Activated naive CD8-positive, alpha-beta T cell treated with anti-CD3 and anti-CD28 coated beads, Interleukin-2, amount 50 U/mL, for 24 hours (primary cell): ENCODE results near the gene CRYBA1.

ENCODE experiments used
- ATAC-seq: fragments of 150-1000 bp; cut with Tn5 transposase; one replicate; pipeline ENCODE4 v1.10.0; 2021
- DNase-seq: peaks from one replicate; pipeline ENCODE4 v3.0.0; 2021
- H3K27ac Mint-ChIP-seq: one replicate; pipeline ENCODE4 v1.8.0; 2021; ENCODE audit warnings: mild to moderate bottlenecking, mixed read lengths
- H3K27me3 Mint-ChIP-seq: one replicate; pipeline ENCODE4 v1.8.0; 2021; ENCODE audit warnings: mixed read lengths
- H3K36me3 Mint-ChIP-seq: one replicate; pipeline ENCODE4 v1.8.0; 2021; ENCODE audit warnings: low read depth, mixed read lengths
- H3K4me1 Mint-ChIP-seq: one replicate; pipeline ENCODE4 v1.8.0; 2021; ENCODE audit warnings: mixed read lengths
- H3K4me3 Mint-ChIP-seq: one replicate; pipeline ENCODE4 v1.8.0; 2021; ENCODE audit warnings: mild to moderate bottlenecking, moderate library complexity, mixed read lengths
- H3K9me3 Mint-ChIP-seq: one replicate; pipeline ENCODE4 v1.8.0; 2021; ENCODE audit warnings: mixed read lengths

The CRYBA1 gene

DNA sequence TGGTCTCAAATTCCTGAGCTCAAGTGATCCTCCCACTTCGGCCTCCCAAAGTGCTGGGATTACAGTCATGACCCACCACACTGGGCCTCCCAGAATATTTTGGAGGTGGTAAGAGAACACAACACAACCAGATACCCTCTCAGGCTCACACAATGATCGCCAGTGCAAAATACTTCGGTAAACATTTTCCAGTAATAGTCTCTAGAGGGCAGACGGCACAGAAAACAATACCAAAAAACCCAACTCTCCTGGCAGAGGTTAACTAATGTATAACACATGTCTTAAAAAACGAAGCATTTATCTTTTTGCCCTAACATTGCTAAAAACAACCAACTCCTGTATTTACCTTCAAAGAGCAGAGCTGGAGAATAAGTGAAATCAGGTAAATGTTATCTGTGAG lies 36.8 kb downstream of the CRYBA1 start:
- H3K36me3 Mint-ChIP-seq = peaks cover 92% of the 10 kb centered on the region
- H3K4me1 Mint-ChIP-seq = peaks cover 77% of the 10 kb centered on the region
- peak overlapping the region; percentile 6 for H3K4me3 Mint-ChIP-seq
- no peaks in the 10 kb centered on the region for H3K27me3 Mint-ChIP-seq
- DNase-seq (no peak), ATAC-seq (no peak)
- H3K27ac Mint-ChIP-seq = no peak overlapping the region
- peaks cover 11% of the 10 kb centered on the region for H3K9me3 Mint-ChIP-seq

DNA sequence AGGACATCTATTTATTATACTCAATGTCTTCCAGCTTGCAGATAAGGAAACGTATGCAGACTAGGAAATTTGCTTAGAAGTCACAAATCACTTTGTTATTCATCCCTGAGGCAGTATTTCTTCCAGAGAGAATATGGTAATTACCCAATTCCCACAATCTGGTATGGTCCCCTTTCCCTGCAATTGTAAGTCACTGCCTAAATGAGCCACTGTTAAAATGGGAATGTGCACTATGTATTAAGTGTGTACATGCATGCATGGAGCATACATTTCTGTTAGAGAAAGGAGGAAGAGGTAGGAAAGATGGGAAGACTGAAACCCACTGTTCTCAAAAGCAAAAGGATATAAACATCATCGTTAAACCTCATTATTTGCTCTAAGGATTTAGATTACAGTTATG lies 37.3 kb downstream of the CRYBA1 start:
- Mint-ChIP-seq H3K27me3 (no peaks in the 10 kb centered on the region), H3K36me3 (peaks cover 92% of the 10 kb centered on the region), H3K4me1 (peaks cover 77% of the 10 kb centered on the region), H3K4me3 (peak overlapping the region; percentile 6), H3K9me3 (peaks cover 7% of the 10 kb centered on the region), H3K27ac (no peak overlapping the region)
- ATAC-seq = no peak
- DNase-seq = no peak

- Mint-ChIP-seq H3K4me3 (peak overlapping the region; percentile 60), H3K27ac (peak overlapping the region; percentile 74), H3K27me3 (peaks cover 6% of the 10 kb centered on the region), H3K4me1 (peaks cover 75% of the 10 kb centered on the region), H3K9me3 (no peaks in the 10 kb centered on the region), H3K36me3 (peaks cover 72% of the 10 kb centered on the region)
- DNase-seq = no peak
- ATAC-seq = no peak
Observed at GRCh38 chr17:29289852-29290251, 43.2 kb downstream of the CRYBA1 start.

DNA sequence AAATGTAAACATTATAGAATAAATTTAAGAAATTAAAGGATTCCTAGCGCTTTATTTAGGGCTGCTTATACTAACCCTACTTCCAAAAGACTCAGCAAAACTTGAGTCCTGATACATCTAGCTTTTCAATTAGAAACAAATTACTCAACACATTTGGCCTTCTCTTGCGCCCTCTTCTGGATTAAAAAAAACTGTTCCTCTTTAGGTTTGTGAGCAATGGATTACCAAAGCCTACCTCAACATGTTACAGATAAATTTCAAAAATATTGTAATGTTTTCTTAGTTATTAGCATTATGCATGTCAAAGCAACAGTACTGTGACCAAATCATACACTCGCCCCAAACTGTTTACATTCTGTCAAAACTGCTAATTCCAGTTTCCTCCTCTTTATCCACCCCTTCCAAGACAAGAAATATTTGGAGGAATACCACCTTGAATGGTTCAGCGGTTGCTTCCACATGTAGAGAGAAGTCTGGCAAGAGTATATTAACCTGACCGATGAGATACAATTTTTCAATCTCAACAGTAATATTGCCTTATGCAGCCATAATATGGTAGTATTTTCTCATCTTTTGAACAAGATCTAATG lies 44.6 kb downstream of the CRYBA1 start:
- peak overlapping the region; percentile 93 for H3K4me3 Mint-ChIP-seq
- H3K27me3 Mint-ChIP-seq = peaks cover 6% of the 10 kb centered on the region
- no peaks in the 10 kb centered on the region for H3K9me3 Mint-ChIP-seq
- ATAC-seq (no peak), DNase-seq (no peak)
- H3K4me1 Mint-ChIP-seq = peaks cover 69% of the 10 kb centered on the region
- H3K27ac Mint-ChIP-seq = peak overlapping the region; percentile 94
- peaks cover 59% of the 10 kb centered on the region for H3K36me3 Mint-ChIP-seq

GRCh38 chr17:29292071-29292991 lies 45.7 kb downstream of the CRYBA1 start:
- Mint-ChIP-seq H3K9me3 (no peaks in the 10 kb centered on the region), H3K36me3 (peaks cover 48% of the 10 kb centered on the region), H3K27ac (peak overlapping the region; percentile 99), H3K4me1 (peaks cover 58% of the 10 kb centered on the region), H3K4me3 (peak overlapping the region; percentile 100), H3K27me3 (peaks cover 6% of the 10 kb centered on the region)
- peak; percentile 2 for ATAC-seq
- peak; percentile 59 for DNase-seq

DNA sequence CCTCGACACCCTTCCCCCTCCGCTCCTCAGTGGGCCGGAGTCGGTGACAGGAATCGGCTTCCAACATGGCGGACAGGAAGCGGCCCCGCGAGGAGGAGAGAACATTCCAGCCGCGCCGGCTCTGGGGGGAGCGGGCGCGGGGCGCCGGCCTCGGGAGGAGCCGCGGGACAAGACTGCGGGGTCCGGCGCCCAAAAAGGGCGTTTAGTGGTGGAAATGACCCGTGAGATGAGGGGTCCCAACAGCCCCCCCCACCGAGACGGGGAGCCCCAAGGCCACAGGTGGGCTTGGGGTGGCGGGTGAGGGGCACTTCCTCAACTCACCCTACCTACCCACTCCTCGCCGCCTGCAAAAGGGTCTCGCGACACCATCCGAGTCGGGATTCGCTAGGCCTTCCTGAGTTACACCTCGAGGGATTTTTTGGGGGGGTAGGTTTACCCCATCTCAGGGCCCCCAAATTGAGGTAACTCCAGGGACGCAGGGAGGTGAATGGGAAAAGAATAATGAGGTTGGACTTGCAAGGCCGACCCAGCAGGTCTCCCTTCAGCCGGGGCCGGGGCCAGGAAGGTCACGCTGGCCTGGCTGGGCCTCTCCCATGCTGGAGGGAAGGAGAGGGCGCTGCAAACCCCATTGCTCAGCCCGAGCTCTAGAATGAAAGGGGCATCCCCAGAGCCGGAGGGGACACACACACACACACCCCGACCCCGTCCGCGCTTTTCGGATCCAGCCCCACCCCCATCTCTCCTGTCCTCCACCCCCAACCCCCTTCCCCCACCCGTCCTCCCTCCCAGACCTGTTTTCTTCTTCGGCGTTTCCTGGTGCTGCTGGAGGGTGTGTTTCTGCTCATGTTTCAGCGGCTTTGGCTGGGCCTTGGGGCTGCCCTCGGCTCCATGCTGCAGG lies 46.6 kb downstream of the CRYBA1 start:
- DNase-seq (peak; percentile 70), ATAC-seq (peak; percentile 37)
- Mint-ChIP-seq H3K4me3 (peak overlapping the region; percentile 100), H3K27ac (peak overlapping the region; percentile 99), H3K27me3 (peaks cover 6% of the 10 kb centered on the region), H3K9me3 (no peaks in the 10 kb centered on the region), H3K36me3 (peaks cover 40% of the 10 kb centered on the region), H3K4me1 (peaks cover 49% of the 10 kb centered on the region)

- ATAC-seq (peak; percentile 95), DNase-seq (peak; percentile 99)
- H3K9me3 Mint-ChIP-seq = no peaks in the 10 kb centered on the region
- H3K27me3 Mint-ChIP-seq = peaks cover 6% of the 10 kb centered on the region
- H3K36me3 Mint-ChIP-seq = peaks cover 33% of the 10 kb centered on the region
- H3K4me1 Mint-ChIP-seq = peaks cover 41% of the 10 kb centered on the region
- peak within 1 kb of the TSS; percentile 99 for H3K27ac Mint-ChIP-seq
- H3K4me3 Mint-ChIP-seq = peak within 1 kb of the TSS; percentile 100
Observed at GRCh38 chr17:29293890-29294579, 47.4 kb downstream of the CRYBA1 start, which contains the start of gene NUFIP2. Gene NUFIP2, minus strand, starts transcription at chr17:29294148. Its CDS starts 89 bp downstream, at chr17:29294059.

DNA sequence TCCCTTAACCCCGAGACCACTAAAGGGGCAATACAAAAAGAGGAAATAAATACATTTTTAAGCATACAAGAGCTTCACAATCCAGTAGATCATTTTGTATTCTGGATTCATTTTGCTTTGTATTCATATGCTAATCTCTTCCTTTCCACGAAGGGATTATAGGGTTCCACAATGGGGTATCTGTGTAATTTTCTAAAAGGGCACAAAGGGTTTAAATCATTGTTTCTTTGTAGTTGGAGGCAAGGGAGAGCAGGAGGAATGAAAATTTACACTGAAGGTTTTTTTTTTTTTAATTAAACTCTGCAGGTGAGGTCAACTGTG lies 47.9 kb downstream of the CRYBA1 start:
- Mint-ChIP-seq H3K4me3 (peak overlapping the region; percentile 100), H3K27ac (peak overlapping the region; percentile 99), H3K36me3 (peaks cover 28% of the 10 kb centered on the region), H3K27me3 (peaks cover 6% of the 10 kb centered on the region), H3K4me1 (peaks cover 36% of the 10 kb centered on the region), H3K9me3 (no peaks in the 10 kb centered on the region)
- DNase-seq = no peak
- ATAC-seq = no peak

DNA sequence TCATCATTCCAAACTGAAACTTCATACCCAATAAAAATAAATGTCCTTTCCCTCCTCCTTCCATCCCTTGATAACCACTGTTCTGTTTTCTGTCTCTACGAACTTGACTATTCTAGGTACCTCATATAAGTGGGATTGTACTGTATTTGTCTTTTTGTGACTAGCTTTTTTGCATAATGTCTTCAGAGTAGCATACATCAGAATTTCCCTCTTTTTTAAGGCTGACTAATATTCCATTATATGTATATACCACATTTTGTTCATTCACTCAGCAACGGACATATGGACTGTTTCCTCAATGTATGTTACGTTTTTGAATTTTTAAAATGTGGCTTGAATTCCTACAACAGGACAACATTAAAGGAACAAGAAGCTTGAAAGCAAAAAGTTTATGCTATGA lies 48.8 kb downstream of the CRYBA1 start:
- Mint-ChIP-seq H3K9me3 (no peaks in the 10 kb centered on the region), H3K36me3 (peaks cover 19% of the 10 kb centered on the region), H3K27ac (peak overlapping the region; percentile 99), H3K4me3 (peak overlapping the region; percentile 42), H3K27me3 (peaks cover 6% of the 10 kb centered on the region), H3K4me1 (peaks cover 35% of the 10 kb centered on the region)
- ATAC-seq (no peak), DNase-seq (no peak)

DNA sequence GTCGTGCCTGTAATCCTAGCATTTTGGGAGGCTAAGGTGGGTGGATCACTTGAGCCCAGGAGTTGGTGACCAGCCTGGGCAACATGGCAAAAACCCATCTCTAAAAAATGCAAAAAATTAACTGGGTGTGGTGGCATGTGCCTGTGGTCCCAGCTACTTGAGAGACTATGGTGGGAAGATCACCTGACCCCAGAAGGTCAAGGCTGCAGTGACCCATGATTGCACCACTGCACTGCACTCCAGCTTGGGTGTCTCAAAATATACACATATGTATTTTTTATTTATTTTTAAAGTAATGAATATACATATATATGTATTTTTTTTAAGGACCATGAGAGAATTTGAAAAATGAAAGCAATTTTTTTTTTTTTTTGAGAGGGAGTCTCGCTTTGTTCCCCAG lies 52.4 kb downstream of the CRYBA1 start:
- Mint-ChIP-seq H3K27ac (no peak overlapping the region), H3K9me3 (no peaks in the 10 kb centered on the region), H3K36me3 (no peaks in the 10 kb centered on the region), H3K27me3 (peaks cover 2% of the 10 kb centered on the region), H3K4me3 (no peak overlapping the region), H3K4me1 (peaks cover 19% of the 10 kb centered on the region)
- DNase-seq (no peak), ATAC-seq (no peak)

DNA sequence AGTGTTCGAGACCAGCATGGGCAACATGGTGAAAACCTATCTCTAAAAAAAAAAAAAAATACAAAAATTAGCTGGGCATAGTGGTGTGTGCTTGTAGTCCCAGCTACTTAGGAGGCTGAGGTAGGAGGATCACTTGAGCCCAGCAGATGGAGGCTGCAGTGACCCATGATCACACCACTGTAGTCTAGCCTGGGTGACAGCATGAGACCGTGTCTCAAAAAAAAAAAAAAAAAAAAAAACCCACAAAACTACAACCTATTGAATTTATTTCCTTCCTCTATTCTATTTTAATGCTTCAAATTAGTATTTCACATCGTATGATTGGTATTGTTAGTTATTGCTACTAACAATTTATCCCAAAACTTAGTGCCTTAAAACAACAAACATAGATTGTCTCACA lies 56.7 kb downstream of the CRYBA1 start:
- no peaks in the 10 kb centered on the region for H3K9me3 Mint-ChIP-seq
- ATAC-seq = no peak

More for the DNA sequence above, 56.7 kb downstream of the CRYBA1 start:
- Mint-ChIP-seq H3K27me3 (no peaks in the 10 kb centered on the region), H3K4me1 (peaks cover 8% of the 10 kb centered on the region), H3K4me3 (no peak overlapping the region), H3K36me3 (no peaks in the 10 kb centered on the region), H3K27ac (no peak overlapping the region)
- no peak for DNase-seq
